ENCODE data around the gene SLC7A9. TPM values are rescaled to one million over a fixed set of nuclear protein-coding genes. Genes with fewer than 3 reads are reported as not detected.

The SLC7A9 gene
- total RNA-seq, 3 donors from 2014 or later (not counting 1 experiment from before 2014, with no cell fraction given): 0.75 to 0.80 TPM; not detected in 1

DNA sequence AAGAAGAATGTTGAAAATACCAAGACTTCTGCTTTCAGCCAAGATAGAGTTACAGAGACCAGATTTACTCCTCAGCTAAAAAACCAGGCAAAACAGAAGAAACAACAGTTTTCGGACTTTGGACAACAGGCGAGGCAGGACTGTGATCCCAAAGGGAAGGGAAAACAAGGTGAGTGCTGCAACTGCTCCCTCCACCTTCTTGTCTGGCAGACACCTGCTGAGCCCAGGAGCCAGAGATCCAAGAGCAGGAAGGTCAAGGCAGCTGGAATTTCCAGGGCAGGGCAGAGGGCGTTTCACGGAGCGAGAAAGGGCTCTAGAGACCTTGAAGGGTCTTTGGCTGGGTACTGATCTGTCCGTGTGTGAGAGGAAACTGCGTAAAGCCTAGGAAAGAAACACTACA is 32.9 kb upstream of the SLC7A9 start:
- H3K36me3 Mint-ChIP-seq: peaks cover 8% of the 10 kb centered on the region
- no peaks in the 10 kb centered on the region for H3K4me1 Mint-ChIP-seq
- ATAC-seq: no peak
- TF ChIP-seq, protein P1, sequence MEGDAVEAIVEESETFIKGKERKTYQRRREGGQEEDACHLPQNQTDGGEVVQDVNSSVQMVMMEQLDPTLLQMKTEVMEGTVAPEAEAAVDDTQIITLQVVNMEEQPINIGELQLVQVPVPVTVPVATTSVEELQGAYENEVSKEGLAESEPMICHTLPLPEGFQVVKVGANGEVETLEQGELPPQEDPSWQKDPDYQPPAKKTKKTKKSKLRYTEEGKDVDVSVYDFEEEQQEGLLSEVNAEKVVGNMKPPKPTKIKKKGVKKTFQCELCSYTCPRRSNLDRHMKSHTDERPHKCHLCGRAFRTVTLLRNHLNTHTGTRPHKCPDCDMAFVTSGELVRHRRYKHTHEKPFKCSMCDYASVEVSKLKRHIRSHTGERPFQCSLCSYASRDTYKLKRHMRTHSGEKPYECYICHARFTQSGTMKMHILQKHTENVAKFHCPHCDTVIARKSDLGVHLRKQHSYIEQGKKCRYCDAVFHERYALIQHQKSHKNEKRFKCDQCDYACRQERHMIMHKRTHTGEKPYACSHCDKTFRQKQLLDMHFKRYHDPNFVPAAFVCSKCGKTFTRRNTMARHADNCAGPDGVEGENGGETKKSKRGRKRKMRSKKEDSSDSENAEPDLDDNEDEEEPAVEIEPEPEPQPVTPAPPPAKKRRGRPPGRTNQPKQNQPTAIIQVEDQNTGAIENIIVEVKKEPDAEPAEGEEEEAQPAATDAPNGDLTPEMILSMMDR (IDR thresholded peaks at IDR 0.05): no peak
- DNase-seq: no peak
- no peaks in the 10 kb centered on the region for H3K27me3 Mint-ChIP-seq (ENCODE audit: low read depth in 2 of 2)
- no peak overlapping the region for H3K27ac ChIP-seq (ENCODE audit: low read length)
- H3K4me3 ChIP-seq (ENCODE audit: low read length): no peak overlapping the region
- peaks cover 2% of the 10 kb centered on the region for H3K9me3 ChIP-seq (ENCODE audit: control insufficient read depth, insufficient read depth, low read length)
- H3K36me3 ChIP-seq (ENCODE audit: control insufficient read depth, insufficient read depth, low read length): peaks cover 6% of the 10 kb centered on the region
- H3K4me1 ChIP-seq (ENCODE audit: control insufficient read depth, insufficient read depth, low read length): no peaks in the 10 kb centered on the region
- H3K27me3 ChIP-seq (ENCODE audit: control insufficient read depth, insufficient read depth, low read length): no peaks in the 10 kb centered on the region
- H3K9me3 Mint-ChIP-seq: peaks cover 0 to 8% of the 10 kb centered on the region in 2 donors
- no peak overlapping the region for H3K4me3 Mint-ChIP-seq
- no peak overlapping the region for H3K27ac Mint-ChIP-seq
- WGBS (ENCODE audit: insufficient coverage): 98% methylated on average over 7 of the region's 7 CpGs
- intact Hi-C loops (cut with micrococcal nuclease): no loop called here

DNA sequence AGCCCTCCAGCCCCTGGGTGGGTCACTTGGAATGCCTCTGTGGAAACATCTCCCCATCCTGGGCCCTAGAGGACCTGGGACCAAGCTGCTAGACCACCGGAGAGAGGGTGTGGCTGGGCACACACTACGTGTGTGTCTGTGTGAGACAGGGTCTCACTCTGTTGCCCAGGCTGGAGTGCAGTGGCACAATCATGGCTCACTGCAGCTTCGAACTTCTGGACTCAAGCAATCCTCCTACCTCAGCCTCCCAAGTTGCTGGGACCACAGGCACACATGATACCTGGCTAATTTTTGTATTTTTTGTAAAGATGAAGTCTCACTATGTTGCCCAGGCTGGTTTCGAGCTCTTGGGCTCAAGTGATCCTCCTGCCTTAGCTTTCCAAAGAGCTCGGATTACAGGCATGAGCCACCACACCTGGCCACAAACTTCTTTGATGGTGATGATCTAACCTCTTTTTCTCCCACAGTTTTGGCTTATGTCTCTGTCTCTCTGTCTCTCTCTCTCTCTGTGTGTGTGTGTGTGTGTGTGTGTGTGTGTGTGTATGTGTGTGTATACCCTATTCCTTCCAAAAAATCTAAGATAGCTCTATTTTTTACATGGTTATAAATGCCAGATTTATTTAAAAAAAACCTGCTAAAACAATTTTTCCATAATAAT is 32.1 kb upstream of the SLC7A9 start:
- peaks cover 0 to 8% of the 10 kb centered on the region in 2 donors for H3K9me3 Mint-ChIP-seq
- Histone ChIP-seq H3K9me3 (ENCODE audit: control insufficient read depth, insufficient read depth, low read length) (peaks cover 2% of the 10 kb centered on the region), H3K36me3 (ENCODE audit: control insufficient read depth, insufficient read depth, low read length) (peaks cover 3% of the 10 kb centered on the region), H3K27me3 (ENCODE audit: control insufficient read depth, insufficient read depth, low read length) (no peaks in the 10 kb centered on the region), H3K27ac (ENCODE audit: low read length) (no peak overlapping the region), H3K4me3 (ENCODE audit: low read length) (no peak overlapping the region), H3K4me1 (ENCODE audit: control insufficient read depth, insufficient read depth, low read length) (no peaks in the 10 kb centered on the region)
- TF ChIP-seq, protein P1 (IDR thresholded peaks at IDR 0.05): no peak
- 96% methylated on average over 5 of the region's 5 CpGs for WGBS (ENCODE audit: insufficient coverage)
- no peaks in the 10 kb centered on the region for H3K27me3 Mint-ChIP-seq (ENCODE audit: low read depth in 2 of 2)
- H3K4me1 Mint-ChIP-seq: peaks cover 0 to 4% of the 10 kb centered on the region in 2 donors
- intact Hi-C loops (cut with micrococcal nuclease): no loop called here
- no peak overlapping the region for H3K4me3 Mint-ChIP-seq
- H3K36me3 Mint-ChIP-seq: peaks cover 8% of the 10 kb centered on the region
- ATAC-seq (no peak), DNase-seq (no peak)
- H3K27ac Mint-ChIP-seq: no peak overlapping the region

DNA sequence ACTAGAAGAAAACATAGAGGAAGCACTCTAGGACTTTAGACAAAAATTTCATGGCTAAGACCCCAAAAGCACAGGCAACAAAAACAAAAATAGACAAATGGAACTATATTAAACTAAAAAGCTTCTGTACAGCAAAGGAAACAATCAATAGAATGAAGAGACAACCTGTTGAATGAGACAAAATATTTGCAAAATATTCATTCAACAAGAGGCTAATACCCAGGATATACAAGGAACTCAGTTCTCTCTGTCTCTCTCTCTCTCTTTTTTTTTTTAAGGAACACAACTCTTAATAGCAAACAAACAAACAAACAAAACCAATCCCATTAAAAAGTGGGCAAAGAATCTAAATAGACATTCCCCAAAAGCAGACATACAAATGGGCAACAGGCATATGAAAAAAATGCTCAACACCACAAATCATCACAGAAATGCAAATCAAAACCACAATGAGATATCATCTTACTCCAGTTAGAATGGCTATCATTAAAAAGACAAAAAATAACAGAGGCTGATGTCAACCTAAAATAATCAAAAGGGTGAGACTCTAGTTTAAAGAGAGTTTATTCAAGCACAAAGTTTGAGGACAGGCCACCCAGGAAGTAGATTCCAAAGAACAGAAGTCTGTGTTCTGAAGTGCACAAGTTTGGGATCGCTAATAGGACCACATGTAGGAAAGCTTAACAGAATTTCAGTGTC is 27.1 kb upstream of the SLC7A9 start:
- Mint-ChIP-seq H3K4me1 (peaks cover 0 to 6% of the 10 kb centered on the region in 2 donors), H3K9me3 (peaks cover 6 to 11% of the 10 kb centered on the region in 2 donors), H3K27me3 (ENCODE audit: low read depth in 2 of 2) (no peaks in the 10 kb centered on the region), H3K27ac (no peak overlapping the region), H3K4me3 (no peak overlapping the region), H3K36me3 (peaks cover 28% of the 10 kb centered on the region)
- intact Hi-C loops (cut with micrococcal nuclease): no loop called here
- WGBS (ENCODE audit: insufficient coverage): 100% methylated on average over 1 of the region's 1 CpG
- Histone ChIP-seq H3K27ac (ENCODE audit: low read length) (no peak overlapping the region), H3K4me3 (ENCODE audit: low read length) (no peak overlapping the region), H3K36me3 (ENCODE audit: control insufficient read depth, insufficient read depth, low read length) (peaks cover 3% of the 10 kb centered on the region), H3K4me1 (ENCODE audit: control insufficient read depth, insufficient read depth, low read length) (no peaks in the 10 kb centered on the region), H3K9me3 (ENCODE audit: control insufficient read depth, insufficient read depth, low read length) (peaks cover 5% of the 10 kb centered on the region), H3K27me3 (ENCODE audit: control insufficient read depth, insufficient read depth, low read length) (no peaks in the 10 kb centered on the region)
- TF ChIP-seq, protein P1 (IDR thresholded peaks at IDR 0.05): no peak
- ATAC-seq (no peak), DNase-seq (no peak)
